Measurements from ENCODE around the gene LSG1. TPM values are rescaled to one million over a fixed set of nuclear protein-coding genes. Genes with fewer than 3 reads are reported as not detected.

LSG1 gene
- total RNA-seq = 62.4 and 78.5 TPM in 2 replicates

DNA sequence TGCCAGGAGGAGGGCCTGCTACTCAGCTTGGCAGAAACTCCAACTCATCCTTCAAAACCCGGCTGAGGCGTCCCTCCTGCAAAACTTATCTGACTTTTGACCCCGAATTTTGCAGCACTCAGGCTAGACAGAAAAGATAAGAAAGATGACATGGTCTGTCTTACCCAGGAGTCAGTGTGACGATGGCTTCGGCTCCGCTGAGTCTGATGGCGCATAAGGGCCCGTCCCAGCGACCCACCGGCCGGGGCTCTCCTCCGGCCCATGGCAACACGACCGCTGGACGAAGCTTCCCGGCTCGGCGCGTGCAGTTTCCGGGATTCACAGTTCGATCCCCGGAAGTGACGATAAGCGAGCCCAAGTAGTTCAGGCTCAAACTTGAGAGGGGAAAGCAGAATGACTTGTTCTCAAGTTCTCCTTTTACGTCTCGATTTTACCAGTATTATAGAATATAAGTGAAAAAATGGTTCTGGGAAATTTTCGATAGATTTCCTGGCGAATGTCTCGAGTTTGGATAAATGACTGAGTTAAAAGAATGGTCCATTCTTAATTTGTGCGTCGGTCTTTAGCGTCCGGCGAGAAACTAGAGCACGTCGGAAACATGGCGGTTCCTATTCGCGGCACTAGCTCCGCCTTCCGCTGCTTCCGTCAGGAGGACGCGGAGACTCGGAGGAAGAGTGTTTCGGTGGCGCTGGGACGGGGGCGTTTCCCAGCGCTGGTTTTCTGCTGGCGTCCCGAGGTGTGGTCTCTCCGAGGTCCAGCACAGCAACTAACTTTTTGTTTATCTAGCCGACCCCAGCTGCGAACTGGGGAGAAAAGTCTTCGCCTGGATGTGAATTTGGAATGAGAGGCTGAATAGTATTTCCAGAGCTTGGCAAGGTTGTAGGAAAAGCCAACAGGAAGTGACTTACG lies at the start of gene LSG1:
Gene LSG1 (minus strand): TSS at position 292 of the 909 bp plus-strand sequence. CDS start 29 bp downstream, at position 263.

DNA sequence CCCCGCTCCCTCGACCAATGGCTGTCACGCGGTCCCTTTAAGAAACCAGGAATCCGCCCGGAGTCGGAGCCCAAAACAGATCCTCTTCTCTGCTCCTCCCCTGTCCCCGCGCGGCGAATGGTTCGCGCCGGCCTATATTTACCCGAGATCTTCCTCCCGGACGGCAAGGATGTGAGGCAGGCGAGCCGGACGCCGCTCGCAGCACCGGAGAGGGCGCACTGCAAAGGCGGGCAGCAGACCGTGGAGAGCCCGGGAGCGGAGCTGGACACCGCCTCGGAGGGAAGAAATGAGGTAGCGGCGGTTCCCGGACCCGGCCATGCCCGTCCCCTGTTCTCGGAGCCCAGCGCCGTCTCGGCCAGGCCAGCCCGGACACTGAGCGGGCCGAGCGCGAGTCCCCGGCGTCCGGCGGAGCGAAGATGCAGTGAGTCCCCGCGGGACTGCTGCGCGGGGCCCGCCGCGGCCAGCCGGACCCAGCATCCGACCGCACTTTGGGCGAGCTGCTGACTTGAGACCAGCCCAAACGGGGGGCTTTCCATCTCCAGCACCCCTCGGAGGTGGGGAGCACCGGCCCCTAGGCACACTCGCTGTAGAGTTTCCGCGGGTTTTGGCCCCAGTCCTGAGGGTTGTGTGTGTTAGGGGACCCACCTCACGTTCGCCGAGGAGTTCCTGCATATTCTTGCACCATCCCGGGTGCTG lies 13.9 kb upstream of the LSG1 start, which contains the start of gene FAM43A:
Gene FAM43A (plus strand): TSS at position 166 of the 696 bp plus-strand sequence. CDS start 944 bp downstream, outside the sequence.

DNA sequence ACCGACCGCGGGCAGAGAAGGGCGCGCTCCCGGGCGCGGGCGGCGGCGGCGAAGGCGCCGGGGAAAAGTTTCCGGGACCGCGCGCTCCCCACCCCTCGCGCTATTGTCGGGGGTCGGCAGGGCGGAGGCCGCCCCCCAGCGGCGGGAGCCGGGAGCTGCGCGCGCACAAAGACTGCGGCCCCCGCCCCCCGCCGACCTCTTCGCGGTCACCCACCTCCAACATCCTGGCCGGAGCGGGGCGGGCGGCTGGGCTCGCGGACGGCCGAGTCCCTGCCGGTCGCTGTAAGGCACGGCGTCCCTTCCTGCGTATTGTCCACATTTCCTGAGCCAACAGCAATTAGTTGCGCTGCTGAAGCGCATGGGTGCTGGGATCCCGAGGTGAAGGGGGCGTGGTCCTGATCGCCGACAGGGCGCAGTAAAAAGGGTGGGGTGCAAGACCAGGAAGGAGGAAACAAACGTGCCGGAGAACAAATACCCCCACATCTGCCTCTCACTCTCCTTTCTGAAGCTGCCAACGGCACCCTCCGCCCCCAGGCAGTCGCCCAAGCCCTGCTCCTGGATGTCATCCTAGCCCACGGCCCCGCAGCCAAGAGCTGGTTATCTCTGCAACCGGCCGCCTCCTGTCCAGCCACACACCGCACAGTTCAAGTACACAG lies 38.5 kb downstream of the LSG1 start, which contains the start of gene TMEM44:
Gene TMEM44 (minus strand): TSS at position 71 of the 656 bp plus-strand sequence. CDS start 204 bp downstream, outside the sequence.

Other genes with a start within 250 kb of the LSG1 start
- gene ATP13A3, start 185.2 kb downstream of the LSG1 start, total RNA-seq = 167 and 293 TPM in 2 replicates
- 44.8 and 76.4 TPM in 2 replicates for gene TMEM44, start 38.8 kb downstream of the LSG1 start, total RNA-seq
- gene FAM43A, start 13.7 kb upstream of the LSG1 start, total RNA-seq = 160 and 169 TPM in 2 replicates